Measurements from ENCODE around the gene OR51M1.

DNA sequence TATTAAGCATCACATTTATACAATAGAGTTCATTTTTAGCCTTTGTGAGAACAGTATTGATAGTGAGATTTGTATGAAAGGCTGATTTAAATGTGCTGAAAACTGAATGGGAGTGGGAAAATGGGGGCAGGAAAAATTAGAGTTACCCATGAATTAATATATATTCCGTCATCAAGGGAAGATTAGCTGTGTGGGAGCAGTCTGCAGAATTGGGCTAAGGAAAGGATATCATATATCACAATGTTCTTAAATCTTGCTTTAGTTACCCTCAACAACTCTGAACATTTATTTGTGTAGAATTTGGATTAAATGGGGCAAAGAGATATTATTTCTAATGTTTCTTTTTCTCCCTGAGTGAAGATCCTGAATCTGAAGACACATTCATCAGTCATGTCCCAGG, 38.2 kb downstream of the OR51M1 start, which contains the start of gene OR51Q1:
- TF ChIP-seq, protein P1, sequence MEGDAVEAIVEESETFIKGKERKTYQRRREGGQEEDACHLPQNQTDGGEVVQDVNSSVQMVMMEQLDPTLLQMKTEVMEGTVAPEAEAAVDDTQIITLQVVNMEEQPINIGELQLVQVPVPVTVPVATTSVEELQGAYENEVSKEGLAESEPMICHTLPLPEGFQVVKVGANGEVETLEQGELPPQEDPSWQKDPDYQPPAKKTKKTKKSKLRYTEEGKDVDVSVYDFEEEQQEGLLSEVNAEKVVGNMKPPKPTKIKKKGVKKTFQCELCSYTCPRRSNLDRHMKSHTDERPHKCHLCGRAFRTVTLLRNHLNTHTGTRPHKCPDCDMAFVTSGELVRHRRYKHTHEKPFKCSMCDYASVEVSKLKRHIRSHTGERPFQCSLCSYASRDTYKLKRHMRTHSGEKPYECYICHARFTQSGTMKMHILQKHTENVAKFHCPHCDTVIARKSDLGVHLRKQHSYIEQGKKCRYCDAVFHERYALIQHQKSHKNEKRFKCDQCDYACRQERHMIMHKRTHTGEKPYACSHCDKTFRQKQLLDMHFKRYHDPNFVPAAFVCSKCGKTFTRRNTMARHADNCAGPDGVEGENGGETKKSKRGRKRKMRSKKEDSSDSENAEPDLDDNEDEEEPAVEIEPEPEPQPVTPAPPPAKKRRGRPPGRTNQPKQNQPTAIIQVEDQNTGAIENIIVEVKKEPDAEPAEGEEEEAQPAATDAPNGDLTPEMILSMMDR (conservative IDR thresholded peaks at IDR 0.05): no peak
- TF ChIP-seq EZH2 (IDR thresholded peaks at IDR 0.05; ENCODE audit: low read depth): no peak
